ENCODE measurements around the gene CYB561D1. TPM values are rescaled to one million over a fixed set of nuclear protein-coding genes. Genes with fewer than 3 reads are reported as not detected.

CYB561D1 gene
- total RNA-seq, 2 donors from 2014 or later: 6.2 to 6.9 TPM

DNA sequence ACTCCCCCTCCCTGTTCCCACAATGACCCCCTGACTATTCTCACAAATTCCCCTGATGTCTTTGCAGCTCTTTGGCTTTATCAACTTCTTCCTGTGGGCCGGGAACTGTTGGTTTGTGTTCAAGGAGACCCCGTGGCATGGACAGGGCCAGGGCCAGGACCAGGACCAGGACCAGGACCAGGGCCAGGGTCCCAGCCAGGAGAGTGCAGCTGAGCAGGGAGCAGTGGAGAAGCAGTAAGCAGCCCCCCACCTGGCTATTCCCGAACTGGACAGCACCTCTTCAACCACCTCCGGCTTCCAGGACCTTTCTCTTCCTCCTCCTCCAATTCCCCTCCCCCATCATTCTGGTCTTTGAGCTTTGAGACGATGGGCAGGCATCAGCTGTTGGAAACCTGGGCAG, 14.6 kb upstream of the CYB561D1 start:
- no peak overlapping the region for H3K4me3 ChIP-seq
- no peaks in the 10 kb centered on the region for H3K9me3 ChIP-seq
- 77 to 85% methylated on average over 5 of the region's 5 CpGs for WGBS, 2 donors
- ATAC-seq: no peak
- no peaks in the 10 kb centered on the region for H3K36me3 ChIP-seq (replicated peaks in 1 of 2; ENCODE audit: insufficient read depth in 1 of 2, low read depth in 2 of 2)
- no peak for DNase-seq
- no peak for TF ChIP-seq POLR2A (IDR thresholded peaks at IDR 0.05)
- TF ChIP-seq, protein P1, sequence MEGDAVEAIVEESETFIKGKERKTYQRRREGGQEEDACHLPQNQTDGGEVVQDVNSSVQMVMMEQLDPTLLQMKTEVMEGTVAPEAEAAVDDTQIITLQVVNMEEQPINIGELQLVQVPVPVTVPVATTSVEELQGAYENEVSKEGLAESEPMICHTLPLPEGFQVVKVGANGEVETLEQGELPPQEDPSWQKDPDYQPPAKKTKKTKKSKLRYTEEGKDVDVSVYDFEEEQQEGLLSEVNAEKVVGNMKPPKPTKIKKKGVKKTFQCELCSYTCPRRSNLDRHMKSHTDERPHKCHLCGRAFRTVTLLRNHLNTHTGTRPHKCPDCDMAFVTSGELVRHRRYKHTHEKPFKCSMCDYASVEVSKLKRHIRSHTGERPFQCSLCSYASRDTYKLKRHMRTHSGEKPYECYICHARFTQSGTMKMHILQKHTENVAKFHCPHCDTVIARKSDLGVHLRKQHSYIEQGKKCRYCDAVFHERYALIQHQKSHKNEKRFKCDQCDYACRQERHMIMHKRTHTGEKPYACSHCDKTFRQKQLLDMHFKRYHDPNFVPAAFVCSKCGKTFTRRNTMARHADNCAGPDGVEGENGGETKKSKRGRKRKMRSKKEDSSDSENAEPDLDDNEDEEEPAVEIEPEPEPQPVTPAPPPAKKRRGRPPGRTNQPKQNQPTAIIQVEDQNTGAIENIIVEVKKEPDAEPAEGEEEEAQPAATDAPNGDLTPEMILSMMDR (IDR thresholded peaks at IDR 0.05): no peak
- H3K27ac ChIP-seq: no peak overlapping the region
- intact Hi-C loops (cut with DNase I): no loop called here
- no peaks in the 10 kb centered on the region for H3K27me3 ChIP-seq
- H3K4me1 ChIP-seq: peaks cover 8% of the 10 kb centered on the region

GRCh38 chr1:109479901-109480300, 14.0 kb upstream of the CYB561D1 start:
- DNase-seq: no peak
- peaks cover 14% of the 10 kb centered on the region for H3K4me1 ChIP-seq
- H3K4me3 ChIP-seq: no peak overlapping the region
- H3K27me3 ChIP-seq: no peaks in the 10 kb centered on the region
- intact Hi-C loops (cut with DNase I): no loop called here
- no peaks in the 10 kb centered on the region for H3K36me3 ChIP-seq (replicated peaks in 1 of 2; ENCODE audit: insufficient read depth in 1 of 2, low read depth in 2 of 2)
- H3K27ac ChIP-seq: no peak overlapping the region
- WGBS, 2 donors: 87 to 94% methylated on average over 3 of the region's 3 CpGs
- no peaks in the 10 kb centered on the region for H3K9me3 ChIP-seq
- TF ChIP-seq, protein P1 (IDR thresholded peaks at IDR 0.05): no peak
- no peak for TF ChIP-seq POLR2A (IDR thresholded peaks at IDR 0.05)
- ATAC-seq: no peak

GRCh38 chr1:109481646-109482045, 12.2 kb upstream of the CYB561D1 start:
- Histone ChIP-seq H3K4me3 (no peak overlapping the region), H3K36me3 (replicated peaks in 1 of 2; ENCODE audit: insufficient read depth in 1 of 2, low read depth in 2 of 2) (no peaks in the 10 kb centered on the region), H3K9me3 (no peaks in the 10 kb centered on the region), H3K4me1 (peaks cover 15% of the 10 kb centered on the region), H3K27me3 (no peaks in the 10 kb centered on the region), H3K27ac (no peak overlapping the region)
- TF ChIP-seq POLR2A (IDR thresholded peaks at IDR 0.05): no peak
- TF ChIP-seq, protein P1 (IDR thresholded peaks at IDR 0.05): no peak
- DNase-seq (no peak), ATAC-seq (no peak)
- WGBS, 2 donors: 82 to 89% methylated on average over 2 of the region's 2 CpGs
- intact Hi-C loops (cut with DNase I): no loop called here

- H3K36me3 ChIP-seq (replicated peaks in 1 of 2; ENCODE audit: insufficient read depth in 1 of 2, low read depth in 2 of 2): no peaks in the 10 kb centered on the region
- H3K27me3 ChIP-seq: no peaks in the 10 kb centered on the region
- DNase-seq (no peak), ATAC-seq (no peak)
- no peak overlapping the region for H3K4me3 ChIP-seq
- no peak for TF ChIP-seq POLR2A (IDR thresholded peaks at IDR 0.05)
- TF ChIP-seq, protein P1 (IDR thresholded peaks at IDR 0.05): no peak
- intact Hi-C loops (cut with DNase I): no loop called here
- no peaks in the 10 kb centered on the region for H3K9me3 ChIP-seq
- H3K4me1 ChIP-seq: peaks cover 15% of the 10 kb centered on the region
- H3K27ac ChIP-seq: no peak overlapping the region
Measured at GRCh38 chr1:109482242-109482641, 11.7 kb upstream of the CYB561D1 start.

DNA sequence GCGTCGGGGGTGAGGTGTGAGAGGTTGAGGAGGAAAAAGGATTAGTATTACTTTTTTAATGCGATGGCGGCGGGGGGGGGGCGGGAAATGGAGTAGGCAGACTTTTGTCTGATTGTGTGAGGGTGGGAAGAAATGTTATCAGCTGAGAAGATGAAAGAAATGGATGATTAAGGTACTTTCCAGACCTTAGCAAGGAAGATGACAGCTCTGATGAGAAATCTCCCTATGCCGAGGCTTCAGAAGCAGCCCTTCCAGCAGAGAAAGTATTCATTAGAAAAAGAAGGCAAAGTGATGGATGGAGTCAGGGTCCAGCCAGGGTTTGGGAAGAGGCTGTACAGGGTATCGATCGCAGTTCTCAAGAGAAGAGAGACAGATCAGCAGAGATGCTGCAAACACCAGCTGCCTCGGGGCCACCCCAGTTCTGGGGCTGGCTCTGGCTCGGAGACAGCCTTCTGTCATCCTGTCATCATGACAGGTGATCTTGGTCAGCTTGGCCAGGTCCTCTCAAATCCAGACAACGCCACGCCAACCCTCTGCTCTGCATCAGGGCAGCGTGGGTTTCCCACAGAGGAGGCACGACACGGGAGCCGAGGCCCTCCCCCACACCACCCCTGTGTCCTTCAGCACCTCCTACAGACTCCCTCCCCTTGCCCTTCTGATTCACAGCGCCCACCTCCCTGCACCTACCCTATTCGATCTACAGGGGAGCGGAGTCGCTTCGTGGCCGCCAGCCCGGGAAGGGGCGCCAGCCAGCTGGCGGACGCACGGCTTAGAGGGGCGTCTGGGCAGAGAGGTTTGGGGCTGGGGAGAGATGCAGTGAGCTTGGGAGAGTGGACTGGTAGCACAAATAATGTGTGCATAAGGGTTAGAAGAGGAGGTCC, 10.9 kb upstream of the CYB561D1 start:
- 9 to 19% methylated on average over 28 of the region's 29 CpGs for WGBS, 2 donors
- peak overlapping the region in 1 of 4 donors; percentile 85 for H3K27ac ChIP-seq
- peak overlapping the region in 1 of 2 donors; percentile 20 for H3K4me3 ChIP-seq
- intact Hi-C loops (cut with DNase I): no loop called here
- ATAC-seq (no peak), DNase-seq (peak; percentile 21 to 46 (median 29))
- peaks cover 15% of the 10 kb centered on the region for H3K4me1 ChIP-seq
- TF ChIP-seq, protein P1 (IDR thresholded peaks at IDR 0.05): no peak
- TF ChIP-seq POLR2A (IDR thresholded peaks at IDR 0.05): no peak
- H3K9me3 ChIP-seq: no peaks in the 10 kb centered on the region
- no peaks in the 10 kb centered on the region for H3K27me3 ChIP-seq
- H3K36me3 ChIP-seq (replicated peaks in 1 of 2; ENCODE audit: insufficient read depth in 1 of 2, low read depth in 2 of 2): no peaks in the 10 kb centered on the region

Data from body of pancreas (tissue), 4 donors.